ENCODE measurements around the gene MAFF.
"Not testable (repeated sequence)": the region's sequence is repeated elsewhere in the genome, so short reads cannot be mapped to it uniquely, and the experiment has no call there.

MAFF gene

DNA sequence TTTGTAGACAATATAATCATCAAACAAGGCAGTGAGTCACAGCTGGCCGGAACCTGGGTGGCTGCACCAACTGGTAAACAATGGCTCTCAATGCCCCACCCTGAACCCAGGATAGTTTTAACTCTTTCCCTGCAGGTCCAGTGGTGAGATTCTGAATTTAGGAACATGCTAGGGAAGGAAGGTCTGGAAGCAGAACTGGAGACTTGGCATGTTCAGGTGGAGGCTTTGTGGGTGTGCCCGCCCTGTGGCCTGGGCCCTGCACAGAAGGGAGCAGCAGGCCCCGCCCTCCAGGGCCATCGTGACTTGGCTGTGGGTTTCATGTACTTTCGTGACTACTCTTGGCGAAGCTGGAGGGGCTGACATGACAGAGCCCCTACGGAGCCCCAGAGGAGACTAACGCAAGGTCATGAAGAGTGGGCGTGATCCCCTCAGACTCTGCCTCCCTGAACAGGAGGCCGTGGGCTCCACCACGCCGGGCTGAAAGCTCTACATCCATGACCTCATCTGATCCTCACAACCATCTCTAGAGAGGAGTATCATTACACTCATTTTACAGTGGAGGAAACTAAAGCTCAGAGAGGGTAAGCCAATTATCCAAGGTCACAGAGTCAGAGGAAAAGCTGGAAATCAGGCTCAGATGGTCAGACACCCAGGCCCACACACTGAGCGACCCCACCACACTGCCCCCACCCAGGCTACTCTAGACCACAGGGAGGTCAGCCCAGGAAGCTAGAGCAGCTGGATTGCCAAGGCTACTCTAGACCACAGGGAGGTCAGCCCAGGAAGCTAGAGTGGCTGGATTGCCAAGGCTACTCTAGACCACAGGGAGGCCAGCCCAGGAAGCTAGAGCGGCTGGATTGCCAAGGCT, 27.3 kb downstream of the MAFF start:
- no peak for FAIRE-seq
- TF ChIP-seq, protein P1, sequence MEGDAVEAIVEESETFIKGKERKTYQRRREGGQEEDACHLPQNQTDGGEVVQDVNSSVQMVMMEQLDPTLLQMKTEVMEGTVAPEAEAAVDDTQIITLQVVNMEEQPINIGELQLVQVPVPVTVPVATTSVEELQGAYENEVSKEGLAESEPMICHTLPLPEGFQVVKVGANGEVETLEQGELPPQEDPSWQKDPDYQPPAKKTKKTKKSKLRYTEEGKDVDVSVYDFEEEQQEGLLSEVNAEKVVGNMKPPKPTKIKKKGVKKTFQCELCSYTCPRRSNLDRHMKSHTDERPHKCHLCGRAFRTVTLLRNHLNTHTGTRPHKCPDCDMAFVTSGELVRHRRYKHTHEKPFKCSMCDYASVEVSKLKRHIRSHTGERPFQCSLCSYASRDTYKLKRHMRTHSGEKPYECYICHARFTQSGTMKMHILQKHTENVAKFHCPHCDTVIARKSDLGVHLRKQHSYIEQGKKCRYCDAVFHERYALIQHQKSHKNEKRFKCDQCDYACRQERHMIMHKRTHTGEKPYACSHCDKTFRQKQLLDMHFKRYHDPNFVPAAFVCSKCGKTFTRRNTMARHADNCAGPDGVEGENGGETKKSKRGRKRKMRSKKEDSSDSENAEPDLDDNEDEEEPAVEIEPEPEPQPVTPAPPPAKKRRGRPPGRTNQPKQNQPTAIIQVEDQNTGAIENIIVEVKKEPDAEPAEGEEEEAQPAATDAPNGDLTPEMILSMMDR (IDR thresholded peaks at IDR 0.05; ENCODE audit: insufficient read depth, missing control alignments) = no peak
- DNase-seq (ENCODE audit: insufficient read length, low spot score) = no peak

DNA sequence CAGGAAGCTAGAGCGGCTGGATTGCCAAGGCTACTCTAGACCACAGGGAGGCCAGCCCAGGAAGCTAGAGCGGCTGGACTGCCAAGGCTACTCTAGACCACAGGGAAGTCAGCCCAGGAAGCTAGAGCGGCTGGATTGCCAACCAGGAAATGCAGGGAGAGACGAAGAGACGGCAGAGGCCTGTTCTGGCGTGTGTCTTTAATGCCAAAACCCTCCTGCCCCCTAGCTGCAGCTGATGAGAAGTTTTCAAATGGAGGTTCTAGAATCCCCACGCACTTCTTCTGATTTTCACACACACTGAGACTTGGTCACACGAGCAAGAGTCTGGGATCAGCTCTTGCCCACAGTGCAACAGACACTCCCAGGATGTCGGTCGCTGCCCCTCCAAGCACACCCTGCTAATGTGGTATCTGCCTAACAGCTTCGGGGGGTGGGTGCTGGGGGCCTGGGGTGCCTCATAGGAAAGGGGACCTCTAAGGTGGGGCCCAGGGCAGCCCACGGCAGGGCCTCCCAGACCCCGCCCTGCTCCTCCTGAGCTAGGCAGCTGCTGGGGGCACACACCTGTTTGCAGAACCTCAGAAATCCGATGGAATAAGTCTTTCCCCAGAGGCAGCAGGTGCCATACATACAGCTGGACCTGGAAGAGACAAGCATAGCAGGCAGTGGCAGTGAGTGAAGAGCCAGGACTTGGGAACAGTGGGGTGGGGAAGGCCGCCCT, 28.5 kb downstream of the MAFF start:
- TF ChIP-seq, protein P1 (IDR thresholded peaks at IDR 0.05; ENCODE audit: insufficient read depth, missing control alignments) = peak; percentile 40
- no peak for DNase-seq (ENCODE audit: insufficient read length, low spot score)
- no peak for FAIRE-seq

DNA sequence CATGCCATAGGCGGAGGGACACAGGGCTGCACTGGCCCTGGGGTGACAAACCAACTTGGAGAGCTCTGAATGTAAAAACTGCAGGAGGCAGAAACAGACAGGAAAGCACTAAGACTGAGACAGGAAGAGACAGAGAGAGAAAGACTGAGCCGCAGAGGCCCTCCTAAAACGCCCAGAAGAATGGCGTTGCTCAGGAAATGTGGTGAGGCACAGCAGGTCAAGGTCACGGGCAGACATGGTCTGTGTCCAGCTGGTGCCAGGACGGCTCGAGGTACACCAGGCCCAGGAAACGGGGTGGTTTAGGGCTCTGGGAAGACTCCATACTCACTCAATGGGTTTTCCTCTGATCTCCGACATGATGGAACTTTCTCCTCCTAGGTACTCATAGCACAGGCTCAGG, 29.1 kb downstream of the MAFF start:
- FAIRE-seq (no peak), DNase-seq (ENCODE audit: insufficient read length, low spot score) (no peak)
- TF ChIP-seq, protein P1 (IDR thresholded peaks at IDR 0.05; ENCODE audit: insufficient read depth, missing control alignments) = no peak

DNA sequence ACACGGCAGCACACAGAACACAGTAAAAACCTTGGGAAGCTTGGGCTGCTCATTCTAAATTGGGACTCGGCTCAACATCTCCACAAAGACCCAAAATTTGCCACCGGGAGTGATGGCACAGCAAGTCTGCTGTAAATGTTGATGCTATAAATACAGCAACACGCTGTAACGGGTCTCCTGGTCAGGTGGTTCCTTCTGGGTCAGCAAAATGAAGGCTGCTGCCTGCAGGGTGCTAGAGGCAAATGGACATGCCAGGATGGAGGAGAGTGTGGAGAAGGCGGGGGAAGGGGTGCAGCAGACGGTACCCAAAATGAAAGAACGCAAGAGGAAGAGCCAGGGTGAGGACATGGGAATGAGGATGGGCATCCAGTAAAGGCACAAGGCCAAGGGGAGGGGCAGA, 30.4 kb downstream of the MAFF start:
- DNase-seq (ENCODE audit: insufficient read length, low spot score) (no peak), FAIRE-seq (no peak)
- TF ChIP-seq, protein P1 (IDR thresholded peaks at IDR 0.05; ENCODE audit: insufficient read depth, missing control alignments) = no peak

DNA sequence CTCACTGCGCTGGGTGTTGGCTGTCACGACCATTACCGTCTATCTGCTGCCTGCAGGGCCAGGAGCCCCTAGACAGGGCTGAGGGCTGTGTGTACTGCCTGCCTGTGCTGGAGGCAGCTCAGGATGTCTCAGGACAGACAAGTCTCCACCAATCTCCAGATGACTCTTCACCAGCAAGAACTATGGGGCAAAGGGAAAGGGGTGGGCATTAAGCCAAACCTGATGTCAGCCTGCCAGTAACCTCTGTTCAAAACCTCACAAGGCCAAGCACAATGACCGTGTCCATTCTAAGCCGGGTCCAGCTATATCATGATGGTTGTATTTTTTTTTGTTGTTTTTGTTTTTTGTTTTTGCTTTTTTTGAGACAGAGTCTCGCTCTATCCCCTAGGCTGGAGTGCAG, 31.6 kb downstream of the MAFF start:
- FAIRE-seq = no peak

DNA sequence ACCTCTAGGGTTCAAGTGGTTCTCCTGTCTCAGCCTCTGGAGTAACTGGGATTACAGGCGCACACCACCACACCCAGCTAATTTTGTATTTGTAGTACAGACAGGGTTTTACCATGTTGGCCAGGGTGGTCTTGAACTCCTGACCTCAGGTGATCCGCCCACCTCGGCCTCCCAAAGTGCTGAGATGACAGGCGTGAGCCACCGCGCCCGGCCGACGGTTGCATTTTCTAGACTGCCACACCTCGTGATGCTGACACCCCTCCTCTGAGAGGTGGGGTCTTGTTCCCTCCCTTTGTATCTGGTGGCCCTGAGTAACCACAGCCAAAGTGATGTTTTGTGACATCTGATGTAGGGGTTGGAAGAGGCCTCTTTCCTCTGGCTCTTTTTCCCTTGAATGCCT, 32.1 kb downstream of the MAFF start:
- not testable (repeated sequence) for DNase-seq (ENCODE audit: insufficient read length, low spot score); FAIRE-seq

More for the DNA sequence above, 31.6 kb downstream of the MAFF start:
- TF ChIP-seq, protein P1 (IDR thresholded peaks at IDR 0.05; ENCODE audit: insufficient read depth, missing control alignments) = no peak
- DNase-seq (ENCODE audit: insufficient read length, low spot score) = no peak

DNA sequence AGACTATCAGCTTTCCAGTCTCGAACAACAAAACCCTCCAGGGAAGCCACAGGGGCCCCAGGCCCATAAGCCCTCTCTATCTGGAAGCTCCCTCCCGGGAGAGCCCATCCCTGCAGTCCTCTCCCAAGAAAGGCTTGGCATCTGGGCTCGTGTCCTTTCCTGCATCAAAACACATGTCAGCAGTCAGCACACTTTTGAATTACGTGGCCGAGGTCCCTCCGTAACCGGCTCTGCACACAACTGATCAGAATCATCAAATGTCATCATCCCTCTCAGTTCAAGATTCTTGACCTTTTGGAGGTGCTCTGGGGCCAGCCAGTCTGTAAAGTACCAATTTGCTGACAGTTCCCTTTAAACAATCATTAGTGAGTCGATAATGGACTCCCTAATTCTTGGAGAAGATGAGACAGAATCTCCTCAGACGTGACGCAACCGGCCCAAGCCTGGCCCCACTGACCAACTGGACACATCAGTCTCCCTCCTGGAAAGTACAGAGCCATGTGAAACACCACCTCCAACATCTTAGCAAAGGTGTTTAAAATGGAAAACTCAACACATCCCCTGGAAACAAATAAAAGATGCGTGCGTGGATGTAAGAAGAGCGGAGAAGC, 33.6 kb downstream of the MAFF start:
- DNase-seq (ENCODE audit: insufficient read length, low spot score) (no peak), FAIRE-seq (no peak)
- TF ChIP-seq, protein P1 (IDR thresholded peaks at IDR 0.05; ENCODE audit: insufficient read depth, missing control alignments) = no peak

Measured in D721Med (cell line).